SKM-1 (cell line): ENCODE results near the gene PFKP.
"Not testable (repeated sequence)": the region's sequence is repeated elsewhere in the genome, so short reads cannot be mapped to it uniquely, and the experiment has no call there.

Source experiments
- DNase-seq: peaks from one replicate; lab custom pipeline; 2025; ENCODE audit not compliant: unreplicated experiment; lab: John Stamatoyannopoulos, UW

Gene PFKP

GRCh38 chr10:3150366-3150765 lies 83.0 kb downstream of the PFKP start:
- no peak for DNase-seq

GRCh38 chr10:3150961-3151360 lies 83.6 kb downstream of the PFKP start:
- DNase-seq = no peak

- DNase-seq = no peak
Observed at GRCh38 chr10:3151889-3152565, 84.7 kb downstream of the PFKP start.

- DNase-seq = no peak
Observed at GRCh38 chr10:3152566-3152935, 85.2 kb downstream of the PFKP start.

- no peak for DNase-seq
Observed at GRCh38 chr10:3154666-3155065, 87.3 kb downstream of the PFKP start.

GRCh38 chr10:3159152-3159551 lies 91.8 kb downstream of the PFKP start:
- no peak for DNase-seq

- DNase-seq = no peak
Observed at GRCh38 chr10:3162533-3162932, 95.2 kb downstream of the PFKP start.

GRCh38 chr10:3163879-3164278 lies 96.5 kb downstream of the PFKP start:
- no peak for DNase-seq

- no peak for DNase-seq
Observed at GRCh38 chr10:3165196-3165595, 97.8 kb downstream of the PFKP start.

- no peak for DNase-seq
Observed at GRCh38 chr10:3166496-3167290, 99.3 kb downstream of the PFKP start.

GRCh38 chr10:3167611-3168330 lies 100.4 kb downstream of the PFKP start:
- DNase-seq = no peak

- DNase-seq = no peak
Observed at GRCh38 chr10:3169271-3169670, 101.9 kb downstream of the PFKP start.

GRCh38 chr10:3169673-3170072 lies 102.3 kb downstream of the PFKP start:
- no peak for DNase-seq

GRCh38 chr10:3171488-3171887 lies 104.1 kb downstream of the PFKP start:
- DNase-seq = not testable (repeated sequence)

GRCh38 chr10:3172081-3172445 lies 104.7 kb downstream of the PFKP start:
- DNase-seq = no peak

- peak; percentile 71 for DNase-seq
Observed at GRCh38 chr10:3172446-3173170, 105.3 kb downstream of the PFKP start, which contains the start of gene PITRM1. Gene PITRM1 (minus strand): TSS chr10:3172782. CDS start chr10:3172772, 10 bp downstream.

- DNase-seq = no peak
Observed at GRCh38 chr10:3173171-3173878, 106.0 kb downstream of the PFKP start.

- no peak for DNase-seq
Observed at GRCh38 chr10:3178042-3178441, 110.7 kb downstream of the PFKP start.

- DNase-seq = no peak
Observed at GRCh38 chr10:3179174-3179573, 111.8 kb downstream of the PFKP start.

GRCh38 chr10:3180355-3181025 lies 113.1 kb downstream of the PFKP start:
- no peak for DNase-seq
